CD4-positive, alpha-beta T cell treated with Interleukin-21 for 1 hour (primary cell): ENCODE data around the gene FSTL4.
A peak's percentile ranks its signal among the peaks of the same experiment; 100 is the strongest.

Source experiments
- DNase-seq: peaks from one replicate; pipeline ENCODE4 v3.0.0-alpha.2; 2020

The FSTL4 gene

GRCh38 chr5:133474851-133475590 is 137.3 kb downstream of the FSTL4 start:
- no peak for DNase-seq

GRCh38 chr5:133473291-133473690 is 139.1 kb downstream of the FSTL4 start:
- DNase-seq = no peak

GRCh38 chr5:133472829-133473228 is 139.5 kb downstream of the FSTL4 start:
- DNase-seq = no peak

- no peak for DNase-seq
Observed at GRCh38 chr5:133471699-133472098, 140.6 kb downstream of the FSTL4 start.

- DNase-seq = no peak
Observed at GRCh38 chr5:133470841-133471240, 141.5 kb downstream of the FSTL4 start.

GRCh38 chr5:133469846-133470245 is 142.5 kb downstream of the FSTL4 start:
- no peak for DNase-seq

- no peak for DNase-seq
Observed at GRCh38 chr5:133469252-133469651, 143.1 kb downstream of the FSTL4 start.

- no peak for DNase-seq
Observed at GRCh38 chr5:133468596-133468995, 143.7 kb downstream of the FSTL4 start.

GRCh38 chr5:133467826-133468463 is 144.4 kb downstream of the FSTL4 start:
- DNase-seq = no peak

- peak; percentile 40 for DNase-seq
Observed at GRCh38 chr5:133467335-133467779, 145.0 kb downstream of the FSTL4 start.

GRCh38 chr5:133466556-133467334 is 145.6 kb downstream of the FSTL4 start:
- no peak for DNase-seq

- DNase-seq = no peak
Observed at GRCh38 chr5:133464013-133464412, 148.3 kb downstream of the FSTL4 start.

GRCh38 chr5:133461796-133462516 is 150.4 kb downstream of the FSTL4 start:
- no peak for DNase-seq

- DNase-seq = peak; percentile 12
Observed at GRCh38 chr5:133460172-133460758, 152.1 kb downstream of the FSTL4 start.

- no peak for DNase-seq
Observed at GRCh38 chr5:133459474-133460160, 152.7 kb downstream of the FSTL4 start.

GRCh38 chr5:133458435-133458834 is 153.9 kb downstream of the FSTL4 start:
- no peak for DNase-seq

GRCh38 chr5:133457439-133458355 is 154.6 kb downstream of the FSTL4 start:
- no peak for DNase-seq

GRCh38 chr5:133456933-133457402 is 155.4 kb downstream of the FSTL4 start:
- DNase-seq = no peak

- no peak for DNase-seq
Observed at GRCh38 chr5:133455676-133456075, 156.7 kb downstream of the FSTL4 start.

GRCh38 chr5:133454442-133454841 is 157.9 kb downstream of the FSTL4 start:
- no peak for DNase-seq

- DNase-seq = no peak
Observed at GRCh38 chr5:133453831-133454230, 158.5 kb downstream of the FSTL4 start.
